Retina (tissue), 1 donor: Measurements from ENCODE around the gene IQSEC1.
A peak's percentile ranks its signal among the peaks of the same experiment; 100 is the strongest.

ENCODE experiments used
- DNase-seq: peaks from one replicate; pipeline ENCODE4 v3.0.0-alpha.2; 2016

The IQSEC1 gene

DNA sequence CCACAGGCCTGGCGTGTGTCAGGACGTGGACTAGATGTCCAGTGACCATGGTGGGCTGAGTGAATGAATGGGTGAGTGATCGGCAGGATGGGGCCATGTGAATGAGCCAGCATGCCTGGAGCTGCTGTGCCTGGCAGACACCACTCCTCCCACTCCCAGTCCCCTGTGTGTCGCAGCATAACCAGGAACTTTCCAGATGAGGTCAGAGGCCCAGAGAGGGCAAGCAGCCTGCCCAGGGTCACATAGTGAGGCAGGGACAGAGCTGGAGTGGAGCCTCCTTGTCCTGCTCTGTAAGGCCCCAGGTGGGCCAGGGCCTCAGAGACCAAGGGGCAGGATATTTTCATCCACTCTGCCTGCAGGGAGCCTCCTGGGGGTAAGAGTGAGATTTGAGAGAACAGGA lies 6.4 kb downstream of the IQSEC1 start:
- DNase-seq, result no peak

DNA sequence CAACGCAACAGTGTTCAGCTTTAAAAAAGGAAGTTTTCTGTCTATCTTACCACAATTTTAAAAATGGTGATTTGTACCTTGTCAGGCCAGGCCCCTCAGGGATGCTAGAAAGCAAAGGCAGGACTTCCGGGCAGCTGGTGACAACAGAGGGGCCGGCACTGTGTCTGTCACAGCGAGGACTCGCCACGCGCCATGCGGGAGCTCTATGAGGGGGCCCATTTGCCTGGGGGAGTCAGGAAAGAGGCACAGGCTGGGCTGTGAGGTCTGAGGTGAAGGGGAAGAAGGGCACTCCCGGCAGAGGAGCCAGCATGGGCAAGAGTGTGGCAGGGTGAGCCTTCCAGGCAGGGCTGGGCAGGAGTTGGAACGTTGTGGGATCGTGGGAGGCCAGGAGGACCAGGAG lies 7.0 kb downstream of the IQSEC1 start:
- DNase-seq, result no peak

DNA sequence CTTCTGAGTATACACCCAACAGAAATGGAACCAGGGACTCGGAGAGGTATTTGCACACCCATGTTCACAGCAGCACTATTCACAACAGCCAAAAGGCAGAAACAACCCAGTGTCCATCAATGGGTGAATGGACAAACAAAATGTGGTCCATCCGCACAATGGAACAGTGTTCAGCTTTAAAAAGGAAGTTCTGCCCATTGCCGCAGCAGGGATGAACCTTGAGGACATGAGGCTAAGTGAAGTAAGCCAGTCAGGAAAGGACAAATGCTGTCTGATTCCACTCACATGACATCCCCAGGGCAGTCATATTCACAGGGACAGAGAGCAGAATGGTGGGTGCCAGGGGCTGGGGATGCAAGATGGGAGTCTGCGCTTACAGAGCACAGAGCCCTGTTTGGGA lies 7.5 kb downstream of the IQSEC1 start:
- DNase-seq, result no peak

DNA sequence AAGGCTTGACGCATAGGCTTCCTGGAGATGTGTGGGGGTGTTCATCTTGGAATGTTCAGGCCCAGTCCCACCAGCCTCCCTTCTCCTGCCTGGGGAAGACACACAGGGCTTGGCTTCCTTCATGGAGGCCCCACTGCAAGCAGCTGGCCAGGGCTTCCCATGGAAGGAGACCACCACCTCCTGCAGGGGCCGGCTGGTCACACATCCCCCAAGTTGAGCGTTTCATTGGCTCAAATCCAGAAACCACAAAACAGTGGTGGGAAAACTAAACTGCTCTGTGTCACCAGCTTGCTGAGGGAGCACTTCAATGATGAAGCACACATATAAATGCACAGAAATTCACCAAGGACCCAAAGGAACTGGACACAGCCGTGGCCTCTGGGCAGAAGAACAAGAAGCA lies 8.3 kb downstream of the IQSEC1 start:
- DNase-seq, result no peak

DNA sequence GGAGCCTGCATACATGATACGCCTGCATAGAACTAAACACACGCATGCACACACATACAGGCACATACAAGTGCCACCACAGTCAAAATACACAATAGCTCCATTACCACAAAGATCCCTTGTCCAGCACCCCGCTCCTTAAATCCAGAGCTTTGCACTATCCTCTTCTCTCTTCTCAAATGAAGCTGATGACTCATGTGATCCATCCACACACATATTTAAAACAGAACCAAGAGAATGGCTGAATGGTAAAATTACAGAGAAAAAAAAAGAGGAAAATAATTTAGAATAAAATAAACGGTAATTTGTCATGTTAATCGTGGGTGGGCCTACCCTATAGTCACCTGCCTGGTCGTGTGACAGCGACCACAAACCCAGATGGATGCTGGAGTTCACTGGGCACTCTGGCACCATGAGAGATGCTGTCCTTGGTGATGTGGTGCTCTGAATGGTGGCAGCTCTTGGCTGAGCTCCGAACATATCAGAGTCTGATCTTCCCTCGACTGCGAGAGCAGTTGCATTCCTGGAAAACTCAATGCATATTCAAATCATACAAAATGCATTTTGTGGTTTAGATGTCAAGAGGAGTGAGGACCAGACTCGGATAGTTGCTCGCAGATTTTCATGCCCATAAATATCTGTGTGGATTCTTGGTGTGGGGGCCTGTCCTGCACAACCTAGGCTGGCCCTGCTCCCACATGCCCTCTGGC lies 8.9 kb downstream of the IQSEC1 start:
- no peak for DNase-seq

DNA sequence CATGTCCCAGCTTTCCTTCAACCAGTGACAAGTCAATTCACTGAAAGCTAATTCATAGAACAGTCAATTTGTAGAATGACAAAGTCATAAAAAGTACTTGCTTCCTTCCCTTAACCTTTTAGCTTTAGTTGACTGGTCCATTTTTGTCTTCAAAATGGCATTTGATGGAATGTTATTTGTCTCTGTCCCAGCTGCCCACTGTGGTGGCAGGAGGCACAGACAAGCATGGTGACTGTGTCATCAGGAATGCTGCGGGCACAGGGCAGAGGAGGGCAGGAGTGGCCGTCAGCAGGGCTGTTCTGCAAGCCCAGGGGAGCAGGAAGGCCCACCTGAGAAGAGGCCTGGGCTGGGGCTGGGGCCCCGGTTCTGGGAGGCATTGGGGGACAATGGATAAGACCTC lies 10.0 kb downstream of the IQSEC1 start:
- DNase-seq, result no peak

DNA sequence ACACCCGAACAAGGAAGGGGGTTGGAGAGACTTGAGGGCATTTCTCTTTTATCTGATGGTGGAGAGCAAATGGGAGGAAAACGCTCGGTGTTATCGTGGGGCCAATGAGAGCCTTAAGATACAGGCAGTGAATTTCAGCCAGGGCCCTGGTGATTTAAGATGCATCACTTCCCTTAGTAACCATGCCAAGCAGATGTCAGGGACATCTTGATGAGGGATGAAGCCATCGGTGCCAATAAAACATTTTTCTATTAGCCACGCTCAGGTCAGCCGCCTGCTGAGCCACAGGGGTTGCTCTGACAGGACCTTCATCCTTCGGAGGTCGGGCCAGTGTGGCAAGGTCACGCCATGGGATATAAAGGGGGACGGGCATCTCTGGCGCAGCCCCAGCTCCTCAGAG lies 10.6 kb downstream of the IQSEC1 start:
- no peak for DNase-seq

DNA sequence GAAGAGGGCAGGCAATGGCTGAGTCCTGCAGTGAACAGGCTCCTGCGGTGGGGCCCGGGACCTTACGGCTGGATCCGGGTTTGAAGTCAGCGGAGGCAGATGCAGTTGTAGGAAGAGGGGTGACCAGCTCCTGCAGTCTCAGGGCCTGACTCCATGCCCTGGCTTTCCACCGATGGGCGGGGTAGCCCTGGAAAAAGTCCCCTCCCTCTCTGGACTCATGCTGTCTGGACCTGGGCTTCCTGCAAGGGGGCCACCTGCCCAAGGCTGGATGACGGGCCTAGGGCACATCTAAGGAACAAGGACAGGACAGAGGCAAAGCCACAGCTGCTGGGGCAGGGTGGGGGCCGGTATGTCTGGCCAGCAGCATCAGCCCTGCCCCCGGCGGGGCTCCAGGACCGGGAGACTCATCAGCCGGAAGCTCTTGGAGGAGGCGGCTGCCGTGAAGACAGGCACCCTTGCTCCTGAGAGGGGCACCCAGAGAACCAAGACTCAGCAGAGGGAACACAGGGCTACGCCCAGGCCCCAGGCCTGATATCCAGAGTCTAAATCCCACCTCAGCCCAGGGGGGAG lies 12.8 kb downstream of the IQSEC1 start:
- no peak for DNase-seq

DNA sequence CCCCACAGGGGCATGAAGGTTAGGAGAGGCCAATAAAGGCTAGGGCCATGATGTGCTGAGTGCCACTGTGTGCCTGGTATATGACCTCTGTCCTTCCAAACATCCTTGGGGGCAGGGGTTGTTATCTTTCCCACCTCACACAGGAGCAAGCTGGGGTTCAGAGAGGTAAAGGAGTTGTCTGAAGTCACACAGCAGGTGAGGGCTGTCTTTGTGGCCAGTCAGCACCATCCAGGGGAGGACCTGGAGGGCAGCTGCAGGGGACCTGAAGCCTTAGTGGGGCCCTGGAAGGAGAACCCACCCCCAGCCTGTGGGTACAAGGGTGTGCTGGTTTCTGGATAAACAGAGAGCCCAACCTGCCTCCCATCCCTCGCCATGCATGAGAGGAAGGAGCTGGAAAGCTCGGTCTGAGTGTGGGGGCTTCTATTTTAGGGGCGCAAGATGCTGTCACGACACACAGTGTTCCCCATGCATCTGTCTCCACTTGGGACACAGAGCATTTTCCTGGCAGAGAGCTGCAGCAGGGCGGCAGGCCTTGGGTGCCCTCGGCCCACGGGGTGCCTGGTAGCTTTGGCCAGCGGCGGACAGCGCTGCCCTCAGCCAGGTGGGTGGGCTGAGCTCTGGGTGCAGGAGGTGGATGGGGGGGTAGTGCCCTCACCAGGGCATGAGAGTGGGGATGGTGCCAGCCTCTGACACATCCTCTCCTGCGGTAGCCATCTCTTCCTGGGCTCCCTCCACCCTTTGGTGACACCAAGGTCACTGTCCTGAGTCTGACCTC lies 14.7 kb downstream of the IQSEC1 start:
- no peak for DNase-seq

DNA sequence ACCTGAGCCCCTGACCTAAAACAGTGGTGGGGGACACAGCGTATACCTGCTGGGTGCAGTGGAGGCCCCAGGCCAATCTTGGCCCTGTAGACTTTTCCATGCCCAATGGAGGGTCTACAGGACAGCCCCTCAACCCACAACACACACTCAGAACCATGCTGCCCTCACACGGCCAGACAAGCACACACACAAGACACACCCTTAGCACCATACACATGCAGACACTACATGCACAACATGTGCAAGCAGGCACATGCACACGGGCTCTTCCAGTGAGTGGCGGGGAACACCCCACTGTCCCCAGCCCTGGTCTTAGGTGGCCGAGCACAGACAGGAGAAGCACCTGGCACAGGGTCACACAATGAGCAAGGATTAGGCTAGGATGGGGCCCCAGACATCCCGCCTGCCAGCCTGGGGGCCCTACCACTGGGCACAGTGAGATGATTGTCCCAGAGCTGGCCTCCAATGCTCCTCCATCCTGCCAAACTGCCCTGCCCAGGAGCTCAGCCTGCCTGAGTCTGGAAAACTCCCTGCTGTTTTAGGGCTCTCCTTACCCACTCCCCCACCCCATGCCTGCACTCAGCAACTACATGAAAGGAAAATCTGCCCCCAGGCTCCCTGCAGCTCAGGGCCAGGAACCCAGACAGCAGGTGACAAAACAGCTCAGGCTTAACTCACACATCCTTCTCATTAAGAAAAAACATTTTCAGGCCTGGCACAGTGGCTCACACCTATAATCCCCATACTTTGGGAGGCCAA lies 15.8 kb downstream of the IQSEC1 start:
- peak; percentile 33 for DNase-seq

DNA sequence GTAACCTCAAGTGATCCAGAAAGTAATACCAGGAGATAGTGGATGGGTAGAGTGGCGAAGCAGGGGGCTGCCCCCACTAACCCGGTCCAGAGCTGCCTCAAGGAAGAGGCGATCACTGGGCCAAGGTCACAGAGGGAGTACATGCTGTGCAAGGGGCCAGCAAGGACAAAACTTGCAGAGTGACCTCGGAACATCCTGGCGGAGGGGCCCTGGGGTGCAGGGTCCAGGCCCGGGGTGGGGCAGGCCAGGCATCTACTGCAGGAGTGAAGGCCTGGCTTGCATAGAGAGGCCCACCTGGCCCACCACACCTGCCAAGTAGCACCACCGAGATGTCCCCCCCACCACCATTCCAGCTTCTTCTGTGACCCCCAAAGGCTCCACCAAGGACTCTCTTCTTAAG lies 17.6 kb downstream of the IQSEC1 start:
- DNase-seq, result no peak

DNA sequence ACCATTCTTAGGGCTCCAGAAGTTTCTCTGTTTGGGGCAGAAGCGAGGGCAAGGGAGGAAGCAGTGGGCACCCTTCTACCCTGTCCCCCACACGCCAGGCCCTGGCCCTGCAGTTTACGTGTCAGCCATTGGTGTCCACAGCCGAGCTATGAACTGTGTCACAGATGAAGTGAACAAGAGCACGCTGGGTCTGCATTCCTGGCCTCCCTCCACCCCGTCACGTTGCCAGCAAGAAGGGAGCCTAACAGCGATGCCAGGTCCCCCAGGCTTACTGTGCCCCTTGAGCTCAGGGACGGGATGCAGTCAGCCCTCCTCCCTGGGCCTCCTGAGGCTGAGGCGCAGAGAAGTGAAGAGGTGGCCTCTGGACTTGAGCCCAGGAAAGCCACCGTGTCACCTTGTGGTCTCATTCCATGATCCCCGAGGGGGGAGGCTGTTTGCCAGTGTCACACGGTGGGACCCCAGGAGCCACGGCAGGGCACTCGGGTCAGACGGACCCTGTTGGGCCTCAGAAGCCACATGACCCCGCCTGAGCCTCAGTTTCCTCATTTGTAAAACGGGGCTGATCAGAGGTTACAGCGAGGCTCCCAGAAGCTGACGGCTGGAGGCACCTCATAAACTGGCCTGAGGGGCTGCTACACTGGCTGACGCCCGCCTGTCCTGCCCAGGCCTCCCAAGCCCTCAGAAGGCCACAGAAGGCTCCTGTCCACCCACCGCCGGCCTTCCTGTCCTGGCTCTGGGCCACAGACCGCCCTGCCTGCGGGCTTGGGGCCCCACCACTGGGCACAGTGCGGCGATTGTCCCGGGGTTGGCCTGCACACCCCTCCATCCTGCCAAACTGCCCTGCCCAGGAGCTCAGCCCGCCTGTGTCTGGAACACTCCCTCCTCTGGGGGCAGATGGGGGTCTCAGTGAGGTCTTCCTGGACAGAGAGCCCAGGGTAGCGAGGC lies 18.6 kb downstream of the IQSEC1 start:
- no peak for DNase-seq

DNA sequence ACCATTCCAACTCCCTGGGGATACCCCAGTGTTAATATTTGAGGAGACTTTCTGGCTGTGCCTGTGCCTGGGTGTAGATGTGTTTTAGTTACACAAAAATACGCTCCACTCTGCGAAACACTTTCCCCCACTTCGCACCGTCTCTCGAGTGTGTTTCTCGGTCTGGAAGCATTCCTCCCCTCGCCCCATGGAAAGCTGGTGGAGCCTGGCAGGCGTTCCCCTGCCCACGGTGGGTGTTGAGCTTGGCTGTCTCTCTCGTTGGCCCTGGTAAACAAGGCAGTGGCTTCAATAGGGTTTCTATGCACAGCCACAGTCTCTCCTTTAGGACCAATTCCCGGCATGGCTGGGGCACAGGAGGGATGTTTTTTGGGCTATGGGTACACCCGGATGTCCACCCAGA lies 19.3 kb downstream of the IQSEC1 start:
- DNase-seq, result no peak

DNA sequence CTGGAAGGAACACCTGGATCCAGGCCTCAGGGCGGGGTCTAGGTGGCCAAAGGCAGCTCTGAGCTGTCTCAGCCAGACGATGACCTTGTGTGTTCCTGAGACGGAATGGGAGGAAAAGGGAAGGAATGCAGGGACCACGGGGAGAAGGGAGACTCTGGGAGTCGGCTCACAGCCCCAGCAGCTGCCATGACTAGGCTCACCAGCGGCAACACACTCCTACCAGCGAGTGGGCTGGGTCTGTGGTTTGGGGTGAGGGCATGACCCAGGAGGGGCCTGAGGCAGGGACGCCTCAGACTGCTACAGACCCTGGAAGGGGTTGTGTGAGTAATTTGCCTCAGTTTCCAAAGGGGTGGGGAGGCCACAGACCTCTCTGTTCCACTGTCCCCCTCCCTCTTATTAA lies 19.8 kb downstream of the IQSEC1 start:
- DNase-seq, result no peak

DNA sequence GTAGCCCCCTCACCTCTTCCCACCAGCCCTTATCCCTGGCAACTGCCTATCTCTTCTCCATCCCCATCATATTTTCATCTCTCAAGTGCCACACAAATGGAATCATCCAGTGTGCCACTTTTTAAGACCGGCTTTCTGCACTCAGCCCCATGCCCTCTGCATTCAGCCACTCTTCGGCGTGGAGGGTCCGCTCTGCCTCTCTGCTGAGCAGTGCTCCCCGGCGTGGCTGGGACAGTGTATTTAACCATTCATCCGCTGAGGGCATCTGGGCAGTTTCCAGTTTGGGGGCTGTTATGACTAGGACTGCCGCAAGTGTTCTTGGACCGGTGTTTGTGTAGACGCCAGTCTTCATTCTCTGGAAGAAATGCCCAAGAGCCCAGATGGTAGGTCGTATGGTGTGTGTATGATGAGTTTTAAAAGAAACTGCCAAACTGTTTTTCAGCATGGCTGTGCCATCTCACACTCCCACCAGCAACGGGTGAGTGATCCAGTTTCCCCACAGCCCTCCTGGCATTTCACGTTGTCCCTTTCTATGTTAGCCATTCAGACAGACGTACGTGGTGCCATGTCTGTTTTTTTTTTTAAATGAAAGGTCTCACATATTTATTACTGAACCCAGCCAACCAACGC lies 20.9 kb downstream of the IQSEC1 start:
- no peak for DNase-seq

DNA sequence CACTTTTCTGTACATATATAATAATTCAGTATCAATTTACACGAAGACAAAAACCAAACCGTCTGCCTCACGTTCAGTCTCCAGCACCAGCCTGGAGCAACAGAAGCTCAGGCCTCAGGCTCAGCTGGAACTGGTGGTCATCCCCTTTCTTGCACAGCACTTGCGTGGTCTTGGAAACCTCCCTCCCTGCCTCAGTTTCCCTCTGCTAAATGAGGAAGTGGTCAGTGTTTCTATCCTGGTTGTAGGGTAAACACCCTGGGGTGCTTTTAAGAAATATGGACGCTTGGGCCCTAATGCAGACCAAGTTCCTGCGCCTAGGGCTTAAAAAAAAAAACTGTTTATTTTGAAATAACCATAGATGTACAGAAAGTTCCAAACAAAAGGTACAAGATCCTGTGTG lies 21.6 kb downstream of the IQSEC1 start:
- DNase-seq, result no peak

DNA sequence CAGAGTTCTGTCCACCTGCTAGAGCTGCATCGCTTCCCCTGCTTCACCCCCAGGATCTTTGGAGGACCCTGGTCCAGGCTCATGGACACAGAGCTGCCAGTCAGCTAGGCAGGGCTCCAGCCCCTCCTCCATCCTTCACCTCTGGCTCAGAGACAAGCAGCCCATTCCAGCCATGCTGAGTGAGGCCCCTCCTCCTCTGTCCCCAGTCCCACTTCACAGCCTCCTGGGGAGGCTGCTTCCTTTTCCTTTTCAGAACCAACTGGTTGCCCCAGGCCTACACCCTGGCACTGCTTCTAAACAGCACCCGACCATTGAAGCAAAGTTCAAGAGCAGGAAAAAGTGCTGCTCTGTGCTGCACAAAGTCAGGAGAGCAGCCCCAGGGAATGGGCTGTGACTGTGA lies 22.2 kb downstream of the IQSEC1 start:
- DNase-seq, result no peak

DNA sequence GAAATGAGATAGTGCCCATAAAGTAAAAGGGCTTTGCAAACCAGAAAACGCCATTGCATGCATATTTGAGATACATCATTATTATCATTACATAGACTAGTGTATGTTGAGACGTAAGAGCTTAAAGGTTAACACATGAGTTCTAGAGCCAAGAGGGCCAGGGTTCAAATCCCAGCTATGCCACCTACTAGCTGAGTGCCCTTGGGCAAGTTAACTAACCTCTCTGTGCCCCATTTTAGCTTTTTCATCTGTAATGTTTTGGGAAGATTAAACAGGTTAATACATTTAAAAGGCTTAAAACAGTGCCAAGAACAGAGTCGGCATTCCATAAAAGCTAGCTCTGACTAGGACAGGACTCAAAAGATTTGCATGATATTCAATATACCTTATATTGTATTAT lies 22.8 kb downstream of the IQSEC1 start:
- no peak for DNase-seq

DNA sequence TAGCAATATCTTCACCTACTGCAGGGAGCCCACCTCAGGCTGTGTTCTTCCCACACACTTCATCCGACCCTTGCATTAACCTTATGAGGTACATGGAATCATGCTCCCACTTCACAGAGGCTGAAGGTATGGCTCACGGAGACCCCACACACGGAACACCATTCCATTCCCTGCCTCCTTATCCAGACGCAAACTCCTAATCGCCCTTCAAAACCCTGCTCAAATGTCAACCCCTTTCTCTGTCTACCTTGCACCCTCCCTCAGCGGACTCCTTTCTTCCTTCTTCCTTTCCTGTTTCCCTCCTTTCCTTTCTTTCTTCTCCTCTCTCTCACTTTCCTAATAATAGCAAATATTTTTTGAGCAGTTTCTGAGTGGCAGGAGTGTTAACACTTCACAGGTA lies 23.8 kb downstream of the IQSEC1 start:
- no peak for DNase-seq

DNA sequence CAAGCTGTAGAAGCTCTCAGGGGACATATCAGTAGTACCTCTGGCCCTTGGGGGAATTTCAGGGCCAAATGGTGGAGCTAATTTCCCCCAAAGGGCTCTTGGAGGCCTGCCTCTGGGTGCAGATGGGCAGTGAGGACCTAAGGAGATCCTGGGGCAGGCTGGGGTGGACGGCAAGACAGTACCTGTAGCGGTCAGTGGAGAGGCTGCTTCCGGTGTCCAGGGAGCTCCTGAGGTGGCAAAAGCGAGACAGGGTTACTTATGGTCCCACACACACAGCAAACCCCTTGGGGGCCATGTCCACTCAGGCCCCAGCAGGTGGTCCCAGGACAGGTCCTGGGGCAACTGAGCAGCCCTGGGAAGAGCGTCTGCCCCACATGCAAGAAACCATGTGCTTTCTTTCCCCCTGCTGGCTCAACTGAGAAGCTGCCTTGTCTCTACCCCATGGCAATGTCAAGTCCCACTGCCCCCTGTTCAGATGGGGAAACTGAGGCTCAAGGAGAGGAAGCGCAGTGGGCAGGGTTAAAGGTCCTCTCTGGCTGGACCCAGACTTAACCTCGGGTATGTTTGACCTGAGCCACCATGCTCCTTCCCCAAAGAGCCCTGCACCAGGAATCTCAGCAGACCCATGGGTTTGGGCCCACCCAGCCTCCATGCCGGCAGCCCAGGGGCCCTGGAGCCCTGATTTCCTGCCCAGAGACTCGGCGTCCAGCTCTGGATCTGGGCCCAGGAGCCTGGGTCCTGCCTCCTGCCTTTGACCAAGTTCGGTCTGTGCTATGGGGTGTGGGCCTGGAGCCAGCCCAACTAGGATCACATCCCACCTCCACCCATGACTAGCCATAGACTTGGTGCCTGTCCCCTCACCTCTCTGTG lies 25.7 kb downstream of the IQSEC1 start:
- DNase-seq, result no peak
